GM18909 (cell line): Measurements from ENCODE around the gene WDR86.
A peak's percentile ranks its signal among the peaks of the same experiment; 100 is the strongest.

Experiments used
- ATAC-seq: cut with Tn5 transposase; IDR thresholded peaks from one replicate; pipeline ENCODE4 v1.9.1; 2021; ENCODE audit warnings: mild to moderate bottlenecking; ENCODE audit not compliant: unreplicated experiment, poor library complexity

Gene WDR86

DNA sequence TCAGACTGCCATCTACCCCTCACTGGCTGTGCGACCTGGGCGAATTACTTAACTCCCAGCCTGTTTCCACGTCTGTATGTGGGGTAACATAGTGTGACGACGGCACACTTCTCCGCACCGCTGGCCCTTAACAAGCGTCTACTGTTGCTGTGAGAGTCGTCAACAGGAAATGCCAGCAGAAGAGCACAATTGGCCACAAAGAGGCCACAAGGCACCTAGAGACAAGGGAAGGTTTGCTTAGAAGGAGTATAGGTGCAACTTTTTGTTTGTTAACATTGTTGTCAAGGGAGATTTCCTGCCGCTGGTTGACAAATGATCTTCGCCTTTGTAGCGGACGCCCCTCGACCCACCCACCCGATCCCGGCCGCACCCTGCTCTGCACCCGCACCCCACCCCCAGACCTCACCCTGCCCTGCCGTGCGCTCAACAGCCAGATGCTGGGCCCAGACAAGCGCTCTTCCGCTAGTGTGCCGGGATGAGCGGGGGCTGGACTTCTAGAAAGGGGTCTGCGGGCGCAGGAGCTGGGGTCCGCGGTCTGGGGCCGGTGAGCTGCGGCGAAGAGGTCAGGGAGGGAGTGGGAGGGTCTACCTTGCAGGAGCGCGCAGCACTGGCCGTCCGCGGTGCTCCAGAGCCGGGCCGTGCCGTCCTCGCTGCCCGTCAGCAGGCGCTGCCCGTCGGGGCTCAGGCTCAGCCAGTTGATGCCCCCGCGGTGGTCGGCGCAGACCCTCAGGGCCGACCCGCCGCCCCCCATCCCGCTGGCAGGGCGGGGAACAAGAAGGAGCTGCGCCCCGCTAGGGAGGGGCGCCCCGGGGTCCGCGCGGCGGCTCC lies 785 bp downstream of the WDR86 start:
- ATAC-seq = peak; percentile 60

DNA sequence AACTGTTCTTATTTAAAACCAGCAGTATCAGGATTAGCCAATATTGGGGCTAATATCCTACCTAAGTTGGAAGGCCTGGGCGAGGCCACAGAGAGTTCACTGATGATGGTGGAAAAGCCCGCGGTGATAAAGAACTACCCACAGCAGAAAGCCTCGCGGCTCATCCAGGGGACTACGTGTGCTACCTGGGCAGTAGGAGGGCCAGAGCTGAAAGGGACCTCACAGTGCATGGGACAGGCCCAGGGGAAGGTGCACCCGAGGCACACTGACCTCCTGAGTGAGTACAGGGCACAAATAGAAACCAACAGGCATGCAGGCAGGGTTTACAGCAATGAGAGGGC lies 1.4 kb downstream of the WDR86 start:
- ATAC-seq = no peak

- no peak for ATAC-seq
These were observed 2.8 kb downstream of the WDR86 start for GRCh38 chr7:151406886-151407583.

DNA sequence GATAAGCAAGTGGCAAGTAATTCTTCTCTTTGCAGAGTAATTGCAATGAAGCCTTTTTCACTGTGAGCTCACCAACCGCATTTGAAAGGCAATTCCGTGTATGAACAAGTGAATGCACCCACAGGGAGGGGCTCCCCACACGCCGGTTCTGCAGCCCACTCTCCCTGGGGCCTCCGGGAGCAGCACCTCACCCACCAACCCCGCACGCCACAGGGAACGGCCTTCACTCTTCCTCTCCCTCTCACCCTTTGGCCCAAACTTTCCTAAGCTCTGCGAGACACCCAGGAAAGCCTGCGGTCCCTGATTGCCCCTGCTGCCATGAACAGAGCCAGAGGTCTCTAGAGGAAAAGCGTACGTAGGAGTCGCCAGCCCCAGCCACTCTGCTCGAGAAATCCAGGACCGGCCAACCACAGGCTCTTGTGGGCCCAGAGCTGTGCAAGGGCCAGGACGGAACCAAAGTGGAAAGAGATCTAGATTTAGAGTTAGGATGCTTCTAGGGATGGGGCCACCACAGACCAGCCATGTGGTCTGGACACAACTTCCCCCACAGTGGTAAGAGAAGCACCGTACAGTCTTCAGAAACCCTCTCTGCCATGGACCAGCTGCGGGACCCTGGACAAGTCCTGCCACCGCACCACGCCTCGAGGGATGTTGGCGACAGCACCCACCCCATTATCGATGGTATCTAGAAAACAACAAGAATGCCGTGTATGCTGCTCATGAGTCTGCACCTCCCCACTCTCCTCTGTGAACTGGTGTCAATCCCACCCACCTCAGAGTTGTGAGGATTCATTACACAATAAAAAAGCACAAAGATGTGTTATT lies 3.6 kb downstream of the WDR86 start:
- no peak for ATAC-seq

GRCh38 chr7:151405588-151405987 lies 4.2 kb downstream of the WDR86 start:
- no peak for ATAC-seq

GRCh38 chr7:151405056-151405455 lies 4.8 kb downstream of the WDR86 start:
- ATAC-seq = no peak

DNA sequence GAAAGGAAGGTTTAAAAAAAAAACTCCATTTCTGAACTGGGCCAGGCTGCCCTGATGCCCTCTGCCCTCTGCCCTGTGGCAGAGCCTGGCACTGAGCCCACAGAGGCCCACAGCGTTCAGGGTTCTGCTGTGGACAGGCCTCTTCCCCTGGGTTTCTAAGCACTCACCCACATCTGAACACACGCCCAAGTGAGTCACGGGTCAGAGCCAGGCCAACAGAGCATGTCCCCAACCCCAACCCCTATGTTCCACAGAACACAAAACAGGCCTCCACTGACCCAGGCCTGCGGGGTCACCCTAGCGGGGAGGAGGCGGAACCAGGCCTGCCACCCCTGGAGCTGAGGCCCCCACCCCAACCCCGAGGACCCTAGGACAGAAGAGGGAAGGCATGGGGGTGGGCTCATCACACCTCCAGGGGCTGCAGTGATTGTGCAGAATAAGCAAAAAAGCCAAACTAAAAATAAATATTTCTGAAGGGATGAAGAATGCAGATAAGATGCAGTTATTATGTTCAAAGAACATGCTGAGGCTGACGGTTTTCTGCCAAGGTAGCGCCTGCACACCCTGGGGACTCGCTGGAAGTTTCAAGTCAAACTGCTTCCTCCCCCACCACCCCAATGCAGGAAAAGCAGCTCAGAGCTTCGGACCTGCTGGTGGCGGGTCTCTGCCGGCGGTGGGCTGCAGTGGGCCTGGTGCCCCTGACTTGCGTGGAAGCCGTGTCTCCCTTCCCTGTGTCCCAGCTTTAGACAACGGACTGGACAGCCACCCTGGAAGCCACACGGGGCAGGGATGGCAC lies 5.4 kb downstream of the WDR86 start:
- ATAC-seq = no peak

- no peak for ATAC-seq
These were observed 6.1 kb downstream of the WDR86 start for GRCh38 chr7:151403764-151404163.

DNA sequence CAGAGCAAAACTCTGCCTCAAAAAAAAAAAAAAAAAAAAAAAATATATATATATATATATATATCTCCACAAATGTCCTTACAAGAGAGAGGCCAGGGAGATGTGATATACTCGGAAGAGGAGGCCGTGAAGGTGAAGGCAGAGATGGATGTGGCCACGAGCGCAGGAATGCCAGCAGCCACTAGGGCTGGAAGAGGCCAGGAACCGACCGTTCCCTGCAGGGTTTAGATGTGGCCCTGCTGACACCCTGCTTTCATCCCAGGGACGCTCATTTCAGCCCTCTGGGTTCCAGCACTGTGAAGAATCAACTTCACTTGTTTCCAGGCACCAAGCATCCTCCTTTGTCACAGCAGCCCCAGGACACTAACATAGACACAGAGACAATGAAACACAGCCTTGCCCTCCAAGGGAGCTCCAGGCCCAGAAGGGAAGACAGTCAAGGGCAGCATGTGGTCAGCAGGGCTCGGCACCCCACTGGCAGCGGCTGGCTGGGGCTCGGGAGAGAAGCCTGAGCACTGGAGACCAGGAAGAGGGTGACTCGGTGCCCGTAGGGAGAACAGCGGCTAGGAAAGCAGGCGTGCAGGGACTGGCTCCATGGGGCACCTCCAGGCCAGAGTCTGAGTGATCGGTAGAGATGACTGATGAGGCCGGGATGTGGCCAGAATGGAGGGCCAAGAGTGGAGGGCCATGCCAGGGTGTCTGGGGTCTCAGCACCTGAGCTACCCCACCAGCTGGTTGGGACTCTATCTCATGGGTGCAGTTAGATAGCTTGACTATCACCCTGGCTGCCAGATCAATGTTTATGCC lies 7.6 kb downstream of the WDR86 start:
- no peak for ATAC-seq

- ATAC-seq = no peak
These were observed 9.1 kb downstream of the WDR86 start for GRCh38 chr7:151400626-151401315.

GRCh38 chr7:151399906-151400305 lies 9.9 kb downstream of the WDR86 start:
- ATAC-seq = no peak

GRCh38 chr7:151399305-151399601 lies 10.6 kb downstream of the WDR86 start:
- no peak for ATAC-seq

- ATAC-seq = no peak
These were observed 11.2 kb downstream of the WDR86 start for GRCh38 chr7:151398446-151399304.

DNA sequence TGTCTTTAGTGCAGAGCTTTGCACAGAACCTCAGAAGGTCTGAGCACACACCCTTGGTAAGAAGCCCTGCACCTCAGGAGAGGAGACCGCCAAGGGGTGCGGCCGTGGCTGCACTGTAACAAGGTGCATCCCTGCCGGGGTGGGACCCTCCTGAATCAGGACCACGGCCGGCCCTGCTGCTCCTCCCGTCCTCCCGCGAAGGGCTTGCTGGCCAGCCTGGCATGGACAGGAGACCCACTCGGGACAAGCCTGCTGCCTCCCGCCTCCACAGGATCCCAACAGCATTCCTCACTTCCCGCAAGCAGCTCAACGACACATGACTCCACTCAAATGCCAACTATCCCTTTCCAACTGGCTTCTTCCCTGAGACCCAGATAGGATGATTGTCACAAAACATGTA lies 12.8 kb downstream of the WDR86 start:
- ATAC-seq = no peak

GRCh38 chr7:151396328-151396970 lies 13.4 kb downstream of the WDR86 start:
- ATAC-seq = no peak

- ATAC-seq = no peak
These were observed 14.8 kb downstream of the WDR86 start for GRCh38 chr7:151395036-151395367.

DNA sequence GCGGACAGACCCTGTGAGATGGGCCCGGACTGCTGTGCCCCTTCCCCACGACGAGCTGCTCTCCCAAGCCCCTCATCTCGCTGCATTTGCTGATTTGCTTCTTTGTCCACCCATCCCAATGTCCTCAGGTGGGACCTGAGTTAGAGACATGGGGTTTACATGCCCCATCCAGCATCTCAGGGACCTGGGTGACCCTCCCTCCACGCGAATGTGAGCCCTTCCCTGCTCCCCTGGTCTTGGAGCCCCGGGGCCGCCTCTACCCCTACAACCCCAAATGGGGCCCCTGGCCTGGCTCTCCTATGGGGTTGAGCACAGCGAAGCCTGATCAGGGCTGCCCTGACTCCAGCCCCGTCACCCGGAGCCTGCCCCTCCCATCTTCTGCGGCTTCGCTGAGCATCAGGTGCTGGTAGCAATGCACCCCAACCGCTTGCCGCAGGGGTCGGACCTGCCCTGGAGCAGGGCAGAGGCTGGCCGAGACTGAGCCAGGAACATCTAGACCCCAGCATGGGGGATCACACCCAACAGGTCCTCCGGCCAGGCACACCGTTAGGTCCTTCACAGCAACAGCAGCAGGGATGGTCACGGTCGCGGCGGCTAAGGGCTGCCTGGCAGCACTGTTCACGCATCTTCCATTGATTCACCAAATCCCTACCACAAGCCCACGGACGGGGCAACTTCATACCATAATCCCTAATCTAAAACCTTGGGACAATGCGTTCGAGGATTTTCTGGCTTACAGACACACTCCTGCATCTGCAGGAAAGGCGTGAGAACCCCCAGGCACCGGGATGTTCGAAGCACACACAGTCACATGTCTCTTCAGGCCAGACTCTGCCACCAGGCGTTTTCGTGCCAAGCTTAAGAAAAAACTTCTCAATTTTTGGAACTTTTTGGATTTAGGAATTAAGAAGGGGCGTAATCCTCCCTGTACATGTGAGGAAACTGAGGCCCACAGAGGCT lies 15.5 kb downstream of the WDR86 start:
- no peak for ATAC-seq
